Fibroblast of the conjunctiva (primary cell): ENCODE measurements around the gene GPSM1.

Experiments
- DNase-seq: peaks from one replicate; pipeline ENCODE4 v3.0.0-alpha.2; 2010; ENCODE audit warnings: low read depth

GPSM1 gene

DNA sequence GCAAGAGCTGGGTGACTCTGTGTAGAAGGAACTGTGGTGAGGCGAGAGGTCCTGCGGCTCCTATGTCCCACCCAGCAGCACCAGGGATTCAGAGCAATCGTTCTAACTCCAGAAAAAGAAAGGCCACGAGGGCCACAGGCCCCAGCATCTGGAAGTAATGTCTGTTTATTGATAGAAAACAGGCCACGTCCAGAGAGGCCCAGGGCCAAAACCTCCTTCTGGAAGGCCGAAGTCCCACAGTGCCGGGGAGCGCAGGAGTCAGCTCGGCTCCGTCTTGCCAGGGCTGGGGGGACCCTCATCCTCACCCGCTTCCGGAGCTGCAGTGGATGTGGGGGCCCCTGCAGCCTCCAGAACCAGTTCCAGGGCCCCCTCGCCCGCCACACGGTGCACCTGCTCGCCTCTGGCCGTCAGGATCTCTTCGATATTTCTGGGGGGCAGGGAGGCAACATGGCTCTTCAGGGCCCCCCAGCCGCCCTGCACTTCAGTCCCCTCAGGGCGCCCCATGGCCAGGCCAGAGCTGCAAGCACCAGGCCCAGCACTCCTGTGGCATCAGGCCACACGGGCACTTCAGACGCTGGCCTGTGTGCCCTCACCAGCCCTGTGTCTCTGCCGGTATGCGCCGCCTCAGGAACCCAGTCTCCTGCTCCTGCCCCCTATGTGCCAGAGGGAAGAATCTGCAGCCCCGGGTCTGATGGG lies 34.6 kb downstream of the GPSM1 start:
- no peak for DNase-seq

DNA sequence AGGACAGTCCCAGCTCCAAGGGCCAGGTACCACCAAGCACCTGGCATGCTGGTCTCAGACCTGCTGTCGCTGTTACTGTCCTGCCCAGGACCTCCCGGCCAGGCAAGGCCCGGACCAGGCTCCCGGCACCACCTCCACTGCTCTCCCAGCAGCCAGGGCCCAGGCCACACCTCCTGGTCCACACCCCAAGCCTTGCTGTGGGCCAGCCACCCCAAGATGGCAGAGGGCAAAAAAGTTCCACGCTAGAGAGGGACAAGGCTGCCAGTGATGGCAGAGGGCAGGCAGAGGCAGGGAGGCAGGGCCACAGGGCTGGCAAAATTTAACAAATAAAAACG lies 35.1 kb downstream of the GPSM1 start:
- DNase-seq: no peak

DNA sequence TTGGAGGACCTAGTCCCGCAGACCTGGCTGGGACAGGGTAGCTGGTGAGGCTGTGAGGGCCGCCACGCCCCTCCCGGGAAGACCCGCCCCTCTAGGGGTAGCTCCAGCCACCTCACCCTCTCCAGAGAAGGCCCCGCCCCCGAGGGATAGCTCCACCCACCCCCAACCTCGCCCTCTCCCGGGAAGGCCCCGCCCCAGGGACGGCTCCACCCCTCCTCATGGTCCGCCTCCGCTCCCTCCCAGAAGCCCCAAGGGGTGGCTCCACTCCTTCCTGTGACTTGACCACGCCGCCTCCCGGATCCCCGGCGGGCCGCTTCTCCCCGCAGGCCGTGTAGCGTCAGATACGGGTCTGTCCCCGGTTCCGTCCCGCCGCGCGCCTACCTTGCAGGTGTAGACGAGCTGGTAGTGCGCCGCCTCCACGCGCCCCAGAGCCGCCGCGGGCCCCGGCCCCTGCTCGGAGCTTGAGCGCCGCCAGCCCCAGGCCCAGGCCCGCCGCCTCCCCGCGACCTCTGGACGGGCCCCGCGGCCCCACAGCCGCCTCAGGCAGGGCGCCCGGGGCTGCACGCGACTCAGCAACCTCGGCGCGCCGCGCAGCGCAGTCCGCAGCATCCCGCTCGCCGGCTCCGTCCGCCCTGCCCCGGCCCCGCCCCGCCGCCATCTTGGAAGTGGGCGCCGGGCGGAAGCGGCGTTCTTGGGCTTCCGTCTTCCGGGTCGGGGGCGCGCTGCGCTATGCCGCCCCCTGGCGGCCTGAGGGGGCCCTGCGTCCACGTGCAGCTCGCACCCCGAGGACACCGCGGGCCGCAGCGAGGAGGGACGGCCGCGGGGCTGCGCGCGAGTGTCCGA lies 36.0 kb downstream of the GPSM1 start, which contains the start of gene DNLZ:
TSS of gene DNLZ (minus strand) at position 639 of the 843 bp plus-strand sequence. CDS start at position 609, 30 bp downstream.
- DNase-seq: peak; percentile 94

DNA sequence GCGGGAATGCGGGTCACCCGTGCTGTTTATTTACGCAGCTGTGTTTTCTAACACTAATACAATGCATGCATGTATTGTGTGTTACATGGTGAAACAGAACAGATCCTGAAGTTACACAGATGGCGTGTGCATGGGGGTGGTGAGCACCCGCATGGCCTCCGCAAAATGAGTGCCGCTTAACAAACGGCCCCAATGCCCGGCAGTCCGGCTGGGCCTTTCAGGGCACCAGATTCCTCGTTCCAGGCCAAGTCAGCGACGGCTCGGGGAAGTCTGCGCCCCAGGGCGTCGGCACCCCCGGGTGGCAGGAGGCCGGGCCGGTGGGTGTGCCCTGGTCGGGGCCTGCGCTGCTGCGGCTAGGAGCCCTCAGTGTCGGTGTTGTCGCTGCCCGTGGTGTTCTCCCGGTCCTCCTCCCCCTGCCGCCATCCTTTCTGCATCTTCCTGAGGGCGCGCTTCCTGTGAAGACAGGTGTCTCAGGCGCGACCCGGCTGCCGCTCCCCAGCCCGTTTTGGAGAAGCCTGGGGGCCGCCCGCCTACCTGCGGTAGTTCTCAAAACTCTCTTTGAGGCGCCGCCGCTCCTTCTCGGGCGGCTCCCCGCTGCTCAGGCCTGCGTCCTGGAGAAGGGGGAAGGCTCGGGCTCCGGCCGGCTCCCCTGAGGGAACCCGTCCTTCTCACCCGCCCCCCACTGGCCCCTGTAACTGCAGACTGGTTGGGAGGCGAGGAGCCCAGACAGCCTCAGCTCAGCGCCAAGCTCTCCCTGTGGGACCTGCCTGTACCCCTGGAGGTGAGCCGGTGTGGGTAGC lies 36.8 kb downstream of the GPSM1 start:
- DNase-seq: no peak

DNA sequence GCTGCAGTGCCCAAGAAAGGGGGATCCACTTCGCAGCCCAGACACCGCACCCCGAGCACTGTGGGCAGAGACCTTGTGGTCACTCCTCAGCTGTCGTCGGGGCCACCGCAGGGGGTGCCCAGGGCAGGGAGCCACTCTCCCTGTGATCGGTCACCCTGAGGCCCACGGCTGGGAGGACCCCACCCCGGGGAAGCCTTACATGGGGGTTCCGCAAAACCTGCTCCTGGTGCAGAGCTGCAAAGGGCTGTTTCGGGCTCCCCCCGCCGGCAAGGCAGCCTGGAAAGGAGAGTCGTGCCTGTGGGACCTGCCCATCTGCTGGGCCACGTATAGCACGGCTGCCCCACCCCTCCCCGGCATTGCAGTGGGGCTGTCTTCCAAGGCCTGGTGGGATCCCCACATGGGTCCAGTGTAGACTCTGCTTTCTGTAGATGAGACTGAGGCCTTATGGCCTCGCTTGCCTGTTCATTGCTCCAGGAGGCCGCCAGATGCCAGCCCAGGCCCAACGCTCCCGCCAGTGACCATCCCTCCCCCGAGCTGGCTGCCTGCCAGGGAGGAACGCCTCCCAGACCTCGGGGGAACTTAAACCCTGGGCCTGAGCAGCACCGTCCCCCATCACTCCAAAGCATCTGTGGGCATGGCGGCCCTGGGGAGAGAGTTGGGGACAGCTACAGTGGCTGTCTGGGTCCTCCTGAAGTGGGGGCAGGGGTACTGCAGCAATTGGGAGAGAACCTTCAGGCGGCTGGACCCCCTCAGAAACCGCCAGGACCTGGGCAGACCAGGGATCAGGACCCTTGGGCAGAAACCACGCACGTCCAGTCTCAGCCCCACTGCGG lies 37.8 kb downstream of the GPSM1 start:
- DNase-seq: no peak

DNA sequence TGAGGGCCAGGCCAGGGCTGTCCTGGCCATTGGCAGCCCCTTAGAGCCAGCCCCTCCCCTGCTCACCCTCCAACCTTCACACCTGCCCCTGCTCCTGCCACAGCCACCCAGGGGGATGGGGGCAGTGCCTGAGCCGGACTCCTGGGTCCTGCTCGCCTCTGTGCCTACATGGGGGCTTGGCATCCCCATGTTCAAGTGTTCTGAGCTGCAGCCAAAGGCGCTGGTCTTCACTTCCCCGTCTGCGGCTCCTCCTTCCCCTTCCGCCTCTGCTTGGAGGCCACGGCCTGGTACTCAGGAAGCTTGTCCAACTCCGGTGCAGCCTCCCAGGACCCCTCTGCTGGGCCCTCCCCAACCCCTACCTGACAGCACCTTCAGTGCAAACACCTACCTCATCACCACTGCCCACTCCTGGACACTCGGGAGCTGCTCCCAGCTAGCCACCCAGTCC lies 38.5 kb downstream of the GPSM1 start:
- no peak for DNase-seq

DNA sequence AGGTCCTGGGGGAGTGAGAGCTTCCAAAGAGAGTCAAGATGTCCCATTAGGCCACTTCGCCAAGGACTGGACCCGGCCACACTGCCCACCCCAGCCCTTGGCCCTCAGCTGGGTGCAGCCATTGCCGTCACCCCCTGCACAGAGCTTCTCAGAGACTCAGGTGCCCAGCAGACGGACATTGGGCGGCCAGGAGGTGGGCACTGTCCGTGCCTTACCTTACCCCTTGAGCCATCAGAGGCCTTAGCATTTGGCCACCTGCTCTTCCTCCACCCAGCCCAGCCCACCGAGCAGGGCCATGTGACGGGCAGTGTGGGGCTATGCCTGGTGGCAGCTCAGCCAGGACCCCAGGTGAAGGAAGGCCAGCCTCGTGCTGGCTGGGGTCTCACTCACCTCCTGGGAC lies 39.5 kb downstream of the GPSM1 start:
- no peak for DNase-seq

DNA sequence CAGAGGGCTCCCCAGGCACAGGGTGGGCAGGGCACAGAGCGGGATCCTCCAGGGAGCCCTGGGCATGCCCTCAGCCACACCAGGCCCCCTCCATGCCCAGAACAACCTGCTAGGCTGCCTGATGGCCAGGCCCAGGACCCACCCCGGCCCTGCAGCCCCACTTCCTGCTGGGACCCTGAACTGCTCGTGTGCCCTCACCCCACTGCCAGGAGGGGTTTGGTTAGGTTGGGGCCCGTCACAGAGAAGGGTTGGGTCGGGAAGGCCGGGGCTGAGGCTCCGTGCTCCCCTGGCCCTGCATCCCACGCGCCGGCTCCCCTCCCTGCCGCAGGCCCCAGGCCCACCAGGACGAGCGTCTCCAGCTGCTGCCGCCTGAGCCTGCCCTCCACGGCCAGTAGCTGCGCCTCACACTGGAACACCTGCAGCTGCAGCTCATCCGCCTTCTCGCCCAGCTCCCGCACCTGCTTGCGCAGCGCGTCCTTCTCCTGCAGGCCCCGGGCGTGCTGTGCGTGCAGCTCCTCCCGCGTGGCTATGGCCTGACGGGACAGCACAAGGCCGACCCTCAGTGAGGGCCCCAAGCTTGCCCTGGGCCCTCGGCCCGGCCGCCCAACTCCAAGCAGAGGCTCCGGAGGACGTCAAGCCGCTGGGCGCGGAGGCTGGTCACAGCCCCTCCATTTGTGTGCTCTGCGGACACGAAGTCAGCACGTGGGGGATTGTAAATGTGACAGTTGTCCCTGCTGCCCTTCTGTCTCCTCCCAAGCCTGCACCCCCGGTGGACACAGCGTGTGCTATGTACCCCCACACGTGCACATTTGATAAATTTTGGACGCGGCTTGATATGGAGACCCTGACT lies 40.2 kb downstream of the GPSM1 start:
- DNase-seq: no peak

DNA sequence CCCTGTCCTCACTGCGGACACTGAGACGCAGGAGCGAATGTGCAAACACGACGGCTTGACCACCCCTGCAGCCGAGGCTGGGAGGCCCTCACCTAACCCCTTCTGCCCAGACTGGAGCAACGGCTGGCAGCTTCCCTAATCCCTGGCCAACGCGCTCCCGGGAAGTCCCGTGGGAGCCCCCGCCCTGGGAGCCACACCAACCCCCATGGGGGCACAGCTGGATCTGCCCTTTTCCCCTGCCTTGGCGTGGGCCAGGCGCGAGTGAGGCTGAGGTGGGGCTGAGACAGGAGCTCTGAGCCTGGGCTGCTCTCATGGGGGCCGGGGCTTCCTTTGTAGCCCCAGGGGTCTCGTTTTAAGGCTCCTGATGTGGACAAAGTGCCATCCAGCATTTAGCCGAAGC lies 40.9 kb downstream of the GPSM1 start:
- DNase-seq: no peak

DNA sequence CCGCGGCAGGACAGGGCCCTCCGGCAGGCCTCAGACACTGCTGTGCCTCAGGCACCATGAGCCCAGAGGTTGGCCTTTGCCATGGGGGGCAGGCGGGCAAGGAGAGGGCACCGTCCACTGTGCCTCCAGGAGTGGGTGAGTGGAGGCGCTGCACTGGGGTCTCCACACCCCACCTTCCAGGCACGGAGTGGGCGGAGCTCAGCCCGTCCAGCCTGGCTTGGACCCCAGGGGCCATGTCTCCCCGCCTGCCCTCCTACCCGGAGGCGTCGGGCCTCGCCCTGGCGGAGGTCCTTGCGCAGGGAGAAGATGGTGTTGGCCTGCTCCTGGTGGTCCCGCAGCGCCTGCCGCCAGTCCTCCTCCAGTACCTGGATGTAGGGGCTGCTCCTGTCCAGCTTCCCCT lies 42.7 kb downstream of the GPSM1 start:
- no peak for DNase-seq

DNA sequence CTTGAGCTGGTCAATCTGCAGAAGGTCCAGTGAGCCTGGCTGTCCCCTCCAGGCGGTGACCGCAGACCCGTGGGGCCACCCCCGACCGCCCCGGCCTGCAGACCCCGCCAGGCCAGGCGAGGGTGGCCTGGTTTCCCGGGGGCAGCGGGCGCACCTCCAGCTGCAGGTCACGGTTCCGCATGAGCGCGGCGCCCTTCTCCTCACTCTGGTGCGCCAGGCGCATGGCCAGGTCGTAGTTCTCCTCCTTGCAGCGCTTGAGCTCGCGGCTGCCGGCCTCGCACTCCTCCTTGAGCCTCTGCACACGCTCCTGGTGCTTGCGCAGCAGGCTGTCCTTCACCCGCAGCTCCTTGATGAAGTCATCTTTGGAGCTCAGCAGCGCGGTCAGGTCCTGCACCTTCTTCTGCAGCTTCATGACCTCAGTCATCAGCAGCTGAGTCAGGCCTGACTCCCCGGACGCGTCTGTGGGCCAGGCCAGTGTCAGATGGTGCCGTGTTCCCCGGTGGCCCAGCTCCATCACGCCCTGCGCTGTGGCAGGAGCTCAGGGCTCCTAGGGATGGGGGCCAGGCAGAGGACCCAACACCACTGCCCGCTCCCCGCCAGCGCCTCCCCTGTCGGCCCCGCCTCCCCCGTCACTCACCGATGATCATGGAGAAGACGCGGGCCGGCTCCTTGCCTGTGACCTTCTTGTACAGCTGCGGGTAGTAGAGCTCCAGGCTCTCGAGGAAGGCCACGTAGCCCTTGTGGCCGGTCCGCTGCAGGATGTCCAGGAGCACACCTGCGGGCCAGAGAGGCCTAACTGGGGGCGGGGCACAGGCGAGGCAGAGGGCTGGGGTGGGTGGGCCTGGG lies 43.6 kb downstream of the GPSM1 start:
- no peak for DNase-seq

DNA sequence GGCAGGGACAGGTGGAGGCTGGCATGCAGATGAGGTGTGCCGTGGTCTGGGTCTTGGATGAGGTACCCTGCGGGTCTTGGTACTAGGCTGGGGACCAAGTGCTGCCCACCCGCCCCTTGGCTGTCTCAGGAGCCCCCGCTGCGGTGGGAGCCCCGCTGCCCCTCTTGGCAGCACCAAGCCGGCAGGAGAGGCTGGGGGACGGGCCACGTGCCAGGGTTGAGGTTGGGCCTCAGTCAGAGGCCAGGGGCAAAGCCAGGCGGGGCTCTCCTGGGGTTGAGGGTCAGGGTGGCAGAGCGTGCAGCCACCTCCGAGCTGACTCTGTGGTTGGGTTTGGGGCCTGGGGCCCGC lies 44.2 kb downstream of the GPSM1 start:
- no peak for DNase-seq

DNA sequence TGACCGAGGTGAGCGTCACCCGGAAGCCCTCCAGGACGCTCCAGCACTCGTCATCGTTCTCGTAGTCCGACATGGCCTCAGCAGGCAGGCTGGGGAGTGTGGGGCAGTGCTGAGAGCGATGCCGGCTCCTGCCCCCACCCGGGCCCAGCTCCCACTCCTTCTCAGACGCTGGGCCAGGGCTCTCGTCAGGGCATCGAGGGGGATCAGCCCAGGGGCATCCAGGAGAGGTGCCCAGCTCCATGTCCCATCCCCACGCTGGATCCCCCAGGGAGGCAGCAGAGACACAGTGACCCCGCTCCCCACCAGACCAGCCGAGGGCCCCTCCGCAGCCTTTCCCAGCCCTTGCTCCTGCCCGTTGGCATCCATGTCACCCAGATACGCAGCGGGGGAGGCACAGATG lies 44.7 kb downstream of the GPSM1 start:
- no peak for DNase-seq

DNA sequence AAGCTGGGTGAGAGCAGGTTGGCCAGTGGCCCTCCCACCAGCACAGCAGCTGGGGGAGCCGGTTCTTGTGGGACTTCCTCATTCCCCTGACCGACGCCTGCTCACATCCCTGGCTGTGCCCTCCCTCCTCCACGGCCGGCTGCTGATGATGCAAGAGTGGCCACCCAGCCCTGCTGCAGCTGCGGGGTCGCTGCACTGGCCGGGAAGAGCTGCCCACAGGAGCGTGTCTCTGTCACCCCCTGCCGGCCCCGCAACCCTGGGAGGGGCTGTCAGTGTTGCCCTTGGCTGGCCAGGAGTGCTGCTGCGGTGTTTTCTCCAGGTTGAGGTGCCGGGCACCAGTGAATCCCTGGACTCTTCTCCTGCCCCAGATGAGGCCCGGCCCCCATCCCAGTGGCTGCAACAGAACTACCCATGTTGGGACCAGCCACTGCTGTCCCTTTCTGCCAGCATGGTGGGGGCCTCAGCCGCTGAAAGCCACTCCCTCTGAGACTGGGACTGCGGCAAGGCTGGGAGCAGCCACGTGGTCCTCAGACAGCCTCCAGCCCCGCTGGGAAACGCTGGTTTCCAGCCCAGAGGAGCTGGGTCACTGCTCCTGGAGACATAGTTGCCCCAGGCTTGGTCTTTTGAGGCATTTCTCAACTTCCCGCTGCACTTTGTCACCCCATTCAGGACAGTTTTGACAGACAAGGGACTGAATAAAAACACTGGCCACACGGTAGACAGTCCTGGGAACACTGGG lies 45.4 kb downstream of the GPSM1 start:
- peak; percentile 74 for DNase-seq

DNA sequence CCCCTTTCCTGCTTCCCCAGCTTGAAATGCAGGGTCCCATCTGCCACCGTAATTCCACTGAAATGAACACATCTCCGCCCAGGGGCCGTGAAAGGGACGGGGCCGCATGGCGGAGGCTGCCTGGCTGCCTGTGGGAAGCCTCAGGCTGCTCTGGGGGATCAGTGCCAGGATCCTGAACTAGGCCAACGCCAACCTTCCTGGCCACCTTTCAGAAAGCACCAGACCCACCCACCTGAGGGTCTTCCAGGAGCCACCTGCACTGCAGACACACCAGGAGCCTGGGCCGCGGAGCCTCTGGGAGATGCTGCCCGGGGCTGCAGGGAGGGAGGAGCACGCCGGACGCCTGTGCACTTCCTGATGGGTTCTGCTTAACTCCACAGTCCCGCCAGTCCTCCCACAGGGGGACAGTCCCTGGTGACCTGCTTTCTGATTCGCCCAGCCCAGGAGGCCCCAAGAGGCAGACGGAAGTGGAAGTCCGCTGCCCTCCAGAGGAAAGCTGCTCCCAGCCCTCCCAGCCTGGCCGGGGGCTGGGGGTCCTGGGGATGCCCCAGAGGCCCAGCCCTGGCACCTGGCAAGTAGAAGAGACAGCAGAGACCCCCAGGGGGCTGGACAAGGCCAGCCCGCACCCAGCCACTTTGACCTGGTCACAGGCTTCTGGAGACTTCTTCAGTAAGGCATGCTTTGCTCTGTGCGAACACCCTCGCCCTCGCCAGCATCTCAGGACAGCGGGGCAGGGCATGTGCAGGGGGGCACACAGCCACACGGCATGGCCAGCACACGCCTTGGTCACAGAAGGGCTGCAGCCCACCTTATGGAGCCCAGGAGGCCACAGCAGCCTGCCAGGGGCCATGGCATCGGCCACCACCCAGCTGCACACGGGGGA lies 46.2 kb downstream of the GPSM1 start, which contains the start of gene CARD9:
TSS of gene CARD9 (minus strand) at position 370 of the 883 bp plus-strand sequence. CDS start 1,591 bp downstream, outside the sequence.
- DNase-seq: no peak

DNA sequence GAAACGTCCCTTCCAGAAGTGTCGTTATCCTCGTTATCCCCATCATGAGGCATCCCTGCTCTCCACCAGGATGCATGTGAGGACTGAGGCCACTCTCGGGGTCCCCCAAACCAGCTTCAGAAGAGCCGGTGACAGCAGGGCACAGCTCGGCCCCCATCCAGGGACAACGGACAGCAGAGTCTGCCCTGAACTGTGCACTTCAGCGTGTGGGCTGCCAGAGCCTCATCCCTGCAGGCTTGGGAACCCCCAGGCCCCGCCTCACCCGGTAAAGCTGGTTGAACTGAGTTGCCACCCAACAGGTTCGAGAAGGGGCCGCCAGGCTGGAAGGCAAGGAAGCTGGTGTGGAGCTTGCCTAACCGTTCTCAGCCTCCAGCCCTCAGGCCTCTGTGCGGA lies 46.8 kb downstream of the GPSM1 start:
- DNase-seq: no peak

DNA sequence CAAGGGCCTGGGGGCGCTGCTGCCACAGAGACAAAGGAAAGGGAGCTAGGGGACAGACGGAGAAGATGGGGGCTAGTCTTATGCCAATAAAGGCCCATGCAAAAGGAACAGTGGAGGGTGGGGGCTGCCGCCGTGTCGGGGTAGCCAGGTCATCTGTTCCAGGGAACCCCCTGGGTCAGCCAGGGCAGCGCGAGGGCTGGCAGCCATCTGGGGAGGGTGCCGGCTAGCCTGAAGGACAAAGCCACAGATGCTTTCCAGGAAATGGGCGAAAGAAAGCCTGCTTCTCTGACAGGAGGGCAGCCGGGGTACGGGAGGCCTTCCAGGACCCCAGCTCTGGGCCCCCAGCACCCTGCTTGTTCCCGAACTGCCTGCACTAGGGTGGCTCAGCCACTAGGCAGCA lies 47.8 kb downstream of the GPSM1 start:
- DNase-seq: no peak

DNA sequence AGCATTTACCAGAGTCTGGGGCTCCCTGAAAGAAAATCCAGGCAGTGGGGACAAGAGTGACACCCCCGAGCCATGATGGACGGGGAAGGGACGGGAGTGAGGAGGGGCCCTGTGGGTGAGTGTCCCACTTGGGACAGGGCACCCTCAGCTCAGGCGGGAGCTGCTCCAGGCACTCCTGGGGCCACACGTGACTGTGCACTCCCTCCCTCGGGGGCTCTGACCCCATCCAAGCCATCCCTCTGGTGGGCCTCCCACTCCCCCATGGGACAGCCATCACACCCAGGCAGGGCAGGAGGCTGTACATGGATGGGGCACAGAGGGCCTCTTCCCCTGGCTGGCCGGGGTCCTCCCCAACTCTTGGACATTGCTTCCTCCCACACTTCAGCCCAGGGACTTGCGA lies 49.1 kb downstream of the GPSM1 start:
- DNase-seq: no peak
